RKO (cell line): ENCODE results near the gene LCN15.
"Not testable (repeated sequence)": the region's sequence is repeated elsewhere in the genome, so short reads cannot be mapped to it uniquely, and the experiment has no call there.

Source experiments
- DNase-seq: peaks from one replicate; pipeline ENCODE4 v3.0.0-alpha.2; 2016; ENCODE audit warnings: low spot score

The LCN15 gene

GRCh38 chr9:136755302-136756133 is 8.8 kb downstream of the LCN15 start:
- DNase-seq = not testable (repeated sequence)

GRCh38 chr9:136754626-136755301 is 9.6 kb downstream of the LCN15 start:
- DNase-seq = no peak

GRCh38 chr9:136754059-136754572 is 10.2 kb downstream of the LCN15 start:
- DNase-seq = no peak

GRCh38 chr9:136753371-136754058 is 10.8 kb downstream of the LCN15 start:
- no peak for DNase-seq

- DNase-seq = no peak
Measured at GRCh38 chr9:136751814-136752213, 12.5 kb downstream of the LCN15 start.

GRCh38 chr9:136751244-136751643 is 13.1 kb downstream of the LCN15 start:
- no peak for DNase-seq

GRCh38 chr9:136750526-136750925 is 13.8 kb downstream of the LCN15 start:
- DNase-seq = peak; percentile 59

- DNase-seq = no peak
Measured at GRCh38 chr9:136748666-136749611, 15.4 kb downstream of the LCN15 start.

GRCh38 chr9:136748201-136748600 is 16.1 kb downstream of the LCN15 start, which contains the start of gene LCN6:
Gene LCN6 (minus strand): TSS chr9:136748525. CDS start chr9:136748483, 42 bp downstream.
- DNase-seq = no peak

- no peak for DNase-seq
Measured at GRCh38 chr9:136747161-136748060, 16.9 kb downstream of the LCN15 start.

- no peak for DNase-seq
Measured at GRCh38 chr9:136746621-136747020, 17.7 kb downstream of the LCN15 start.

- DNase-seq = no peak
Measured at GRCh38 chr9:136746155-136746490, 18.2 kb downstream of the LCN15 start.

GRCh38 chr9:136745389-136746154 is 18.7 kb downstream of the LCN15 start:
- no peak for DNase-seq

- no peak for DNase-seq
Measured at GRCh38 chr9:136744773-136745172, 19.5 kb downstream of the LCN15 start.

- DNase-seq = no peak
Measured at GRCh38 chr9:136743639-136744211, 20.6 kb downstream of the LCN15 start.

GRCh38 chr9:136742591-136743391 is 21.5 kb downstream of the LCN15 start, which contains the start of gene LCN10:
Gene LCN10 (minus strand): TSS chr9:136742940. CDS start chr9:136742903, 37 bp downstream.
- no peak for DNase-seq

- no peak for DNase-seq
Measured at GRCh38 chr9:136741883-136742571, 22.3 kb downstream of the LCN15 start.
